Right lobe of liver (tissue), 4 donors: ENCODE measurements around the gene TSPAN14.

Experiments used
- CTCF ChIP-seq, 4 donors: fragments of 200-600 bp in 3 of 4; fragments of 450-650 bp in 1 of 4; IDR thresholded peaks; one replicate each; pipeline versions ENCODE4 v1.5.1 to v1.8.0; 2016 to 2022; ENCODE audit warnings: antibody characterized with exemption in 4 of 4, mild to moderate bottlenecking in 2 of 4
- POLR2A ChIP-seq: fragments of 450-650 bp; IDR thresholded peaks from one replicate; pipeline ENCODE4 v1.6.1; 2017; ENCODE audit warnings: antibody characterized with exemption, mild to moderate bottlenecking
- donor health status: DM: no; HTN: no; CAD: no.
- donor health status: DM: no; HTN: no; CAD: no.
- donor health status: DM: no; HTN: yes; CAD: no.

GRCh38 chr10:80580638-80581468, 126.7 kb downstream of the TSPAN14 start:
- TF ChIP-seq CTCF (IDR thresholded peaks at IDR 0.05) = no peak
- no peak for TF ChIP-seq POLR2A
